Gastrocnemius medialis (tissue), 4 donors: ENCODE measurements around the gene ATXN1.

Source experiments
- POLR2A ChIP-seq, 2 donors: fragments of 450-650 bp; IDR thresholded peaks; one replicate each; pipeline ENCODE4 v1.6.1; 2017; ENCODE audit warnings: antibody characterized with exemption in 2 of 2, mild to moderate bottlenecking in 2 of 2, moderate library complexity in 2 of 2
- TF ChIP-seq, protein P1 (sequence below), 5 experiments: fragments of 450-650 bp in 3 of 5; fragments of 200-600 bp in 2 of 5; sonication (generic) in 2 of 5; IDR thresholded peaks in 4 of 5; conservative IDR thresholded peaks in 1 of 5; 1 replicate in 4 of 5; 2 replicates in 1 of 5; pipeline ENCODE4 v1.5.1; 2016 to 2019; ENCODE audit warnings: antibody characterized with exemption in 5 of 5, mild to moderate bottlenecking in 3 of 5, moderate library complexity in 3 of 5

DNA sequence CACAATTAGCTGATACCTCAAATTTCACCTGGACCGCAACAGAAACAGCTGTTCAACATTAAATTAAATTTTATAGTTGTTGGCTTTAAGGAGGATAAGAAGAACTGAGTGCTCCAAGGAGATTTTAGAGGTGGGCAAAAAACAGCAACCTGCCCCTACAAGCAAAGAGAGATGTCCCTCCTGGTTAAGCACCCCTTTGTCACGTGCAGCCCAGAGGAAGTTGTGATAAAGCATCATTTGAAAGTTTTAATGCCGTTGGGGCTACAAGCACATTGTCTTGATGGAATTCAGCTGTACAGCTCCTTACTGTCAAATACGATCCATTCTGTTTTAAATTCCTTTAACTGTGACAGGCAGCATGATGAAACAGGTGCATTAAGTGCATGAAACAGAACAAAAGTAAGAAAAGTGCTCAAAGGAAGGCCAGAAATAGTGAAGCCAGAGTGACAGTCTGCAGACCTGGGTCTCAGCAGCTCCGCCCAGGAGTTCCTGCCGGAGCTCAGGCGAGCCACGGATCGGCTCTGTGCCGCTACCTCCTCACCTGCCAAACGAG is 327.8 kb downstream of the ATXN1 start:
- TF ChIP-seq, protein P1, sequence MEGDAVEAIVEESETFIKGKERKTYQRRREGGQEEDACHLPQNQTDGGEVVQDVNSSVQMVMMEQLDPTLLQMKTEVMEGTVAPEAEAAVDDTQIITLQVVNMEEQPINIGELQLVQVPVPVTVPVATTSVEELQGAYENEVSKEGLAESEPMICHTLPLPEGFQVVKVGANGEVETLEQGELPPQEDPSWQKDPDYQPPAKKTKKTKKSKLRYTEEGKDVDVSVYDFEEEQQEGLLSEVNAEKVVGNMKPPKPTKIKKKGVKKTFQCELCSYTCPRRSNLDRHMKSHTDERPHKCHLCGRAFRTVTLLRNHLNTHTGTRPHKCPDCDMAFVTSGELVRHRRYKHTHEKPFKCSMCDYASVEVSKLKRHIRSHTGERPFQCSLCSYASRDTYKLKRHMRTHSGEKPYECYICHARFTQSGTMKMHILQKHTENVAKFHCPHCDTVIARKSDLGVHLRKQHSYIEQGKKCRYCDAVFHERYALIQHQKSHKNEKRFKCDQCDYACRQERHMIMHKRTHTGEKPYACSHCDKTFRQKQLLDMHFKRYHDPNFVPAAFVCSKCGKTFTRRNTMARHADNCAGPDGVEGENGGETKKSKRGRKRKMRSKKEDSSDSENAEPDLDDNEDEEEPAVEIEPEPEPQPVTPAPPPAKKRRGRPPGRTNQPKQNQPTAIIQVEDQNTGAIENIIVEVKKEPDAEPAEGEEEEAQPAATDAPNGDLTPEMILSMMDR (IDR thresholded peaks at IDR 0.05 in 4 of 5, conservative IDR thresholded peaks at IDR 0.05 in 1 of 5), result no peak
- TF ChIP-seq POLR2A (IDR thresholded peaks at IDR 0.05), result no peak
